ENCODE results near the gene ENDOV. TPM values are rescaled to one million over a fixed set of nuclear protein-coding genes. Genes with fewer than 3 reads are reported as not detected.

ENDOV gene
- total RNA-seq = 9.9 TPM

- DNase-seq = peak; percentile 89
Observed at GRCh38 chr17:80414803-80415625, at the start of gene ENDOV. Gene ENDOV, plus strand, starts transcription at chr17:80415167. Its CDS starts 28 bp downstream, at chr17:80415195.

- no peak for DNase-seq
Observed at GRCh38 chr17:80365983-80366382, 49.0 kb upstream of the ENDOV start.

- DNase-seq = no peak
Observed at GRCh38 chr17:80367503-80367902, 47.5 kb upstream of the ENDOV start.

GRCh38 chr17:80371196-80371595 is 43.8 kb upstream of the ENDOV start:
- no peak for DNase-seq

GRCh38 chr17:80372456-80372855 is 42.5 kb upstream of the ENDOV start:
- DNase-seq = no peak

GRCh38 chr17:80372922-80373570 is 41.9 kb upstream of the ENDOV start:
- no peak for DNase-seq

- DNase-seq = no peak
Observed at GRCh38 chr17:80374039-80374731, 40.8 kb upstream of the ENDOV start.

- DNase-seq = no peak
Observed at GRCh38 chr17:80374732-80375585, 40.0 kb upstream of the ENDOV start.

- DNase-seq = no peak
Observed at GRCh38 chr17:80376531-80376930, 38.4 kb upstream of the ENDOV start.

- DNase-seq = no peak
Observed at GRCh38 chr17:80377798-80378197, 37.2 kb upstream of the ENDOV start.

GRCh38 chr17:80379348-80379747 is 35.6 kb upstream of the ENDOV start:
- no peak for DNase-seq

- DNase-seq = no peak
Observed at GRCh38 chr17:80380068-80380467, 34.9 kb upstream of the ENDOV start.

- DNase-seq = no peak
Observed at GRCh38 chr17:80380555-80381002, 34.4 kb upstream of the ENDOV start.

GRCh38 chr17:80381416-80381923 is 33.5 kb upstream of the ENDOV start:
- DNase-seq = no peak

GRCh38 chr17:80382446-80382845 is 32.5 kb upstream of the ENDOV start:
- DNase-seq = no peak

GRCh38 chr17:80382956-80383355 is 32.0 kb upstream of the ENDOV start:
- DNase-seq = no peak

- no peak for DNase-seq
Observed at GRCh38 chr17:80384078-80384960, 30.6 kb upstream of the ENDOV start.

- no peak for DNase-seq
Observed at GRCh38 chr17:80385046-80385445, 29.9 kb upstream of the ENDOV start.

- DNase-seq = no peak
Observed at GRCh38 chr17:80386341-80386740, 28.6 kb upstream of the ENDOV start.

- no peak for DNase-seq
Observed at GRCh38 chr17:80387071-80387470, 27.9 kb upstream of the ENDOV start.

GRCh38 chr17:80388175-80388574 is 26.8 kb upstream of the ENDOV start:
- no peak for DNase-seq

Data from skin of body (tissue), 2 donors.